ENCODE data around the gene GDI2. TPM values are rescaled to one million over a fixed set of nuclear protein-coding genes. Genes with fewer than 3 reads are reported as not detected.

The GDI2 gene
- total RNA-seq: 100 to 1,000 TPM; 179 to 185 TPM

DNA sequence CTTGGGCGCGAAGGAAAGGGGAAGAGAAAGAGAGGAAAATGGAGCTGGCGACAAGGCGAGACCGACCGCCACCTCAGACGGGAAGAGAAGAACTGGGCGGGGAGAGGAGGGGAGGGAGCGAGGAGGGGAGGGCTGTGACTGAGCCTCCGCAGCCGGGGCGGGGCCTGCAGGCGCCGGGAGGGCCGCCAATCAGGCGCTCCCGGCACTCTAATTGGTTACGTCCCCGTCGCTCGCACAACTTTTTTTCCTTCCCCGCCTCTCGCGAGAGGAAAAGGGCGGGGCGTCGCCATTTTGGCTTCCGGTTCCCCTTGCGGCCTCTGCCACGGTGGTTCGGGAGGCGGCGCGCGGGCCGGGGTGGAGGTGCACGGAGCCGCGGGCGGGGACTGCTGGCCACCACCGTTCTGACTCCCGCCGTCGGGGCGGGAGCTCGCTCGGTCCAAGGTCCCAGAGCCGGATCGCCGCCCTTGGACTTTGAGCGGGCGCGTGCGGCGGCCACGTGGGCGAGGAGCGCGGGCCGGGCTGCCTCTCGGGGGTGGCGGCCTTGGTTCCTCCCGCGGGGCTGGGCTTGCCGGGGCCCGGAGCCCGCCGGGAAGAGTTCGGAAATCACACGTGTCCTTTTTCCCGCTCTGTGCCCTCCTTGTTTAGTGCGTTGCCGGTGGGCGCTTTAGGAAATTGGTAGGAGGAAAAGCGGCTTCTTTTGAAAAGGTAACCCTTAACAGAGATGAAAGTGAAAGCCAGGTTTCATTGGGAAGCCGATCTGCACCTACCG is at the start of gene GDI2:
GDI2 (minus strand) TSS at position 94 of the 769 bp plus-strand sequence. CDS start 176 bp downstream, outside the sequence.
- Histone ChIP-seq H3K4me1 (peaks cover 46% of the 10 kb centered on the region), H3K36me3 (replicated peaks in 1 of 2; ENCODE audit: insufficient read depth in 1 of 2, low read depth in 2 of 2) (no peaks in the 10 kb centered on the region), H3K4me3 (peak within 1 kb of the TSS; percentile 71 to 92), H3K9me3 (no peaks in the 10 kb centered on the region), H3K27ac (peak within 1 kb of the TSS; percentile 74 to 100 (median 98)), H3K27me3 (no peaks in the 10 kb centered on the region)
- ATAC-seq (peak; percentile 96), DNase-seq (peak; percentile 96 to 97 (median 96))
- intact Hi-C loops (cut with DNase I): no loop called here
- TF ChIP-seq, protein P1, sequence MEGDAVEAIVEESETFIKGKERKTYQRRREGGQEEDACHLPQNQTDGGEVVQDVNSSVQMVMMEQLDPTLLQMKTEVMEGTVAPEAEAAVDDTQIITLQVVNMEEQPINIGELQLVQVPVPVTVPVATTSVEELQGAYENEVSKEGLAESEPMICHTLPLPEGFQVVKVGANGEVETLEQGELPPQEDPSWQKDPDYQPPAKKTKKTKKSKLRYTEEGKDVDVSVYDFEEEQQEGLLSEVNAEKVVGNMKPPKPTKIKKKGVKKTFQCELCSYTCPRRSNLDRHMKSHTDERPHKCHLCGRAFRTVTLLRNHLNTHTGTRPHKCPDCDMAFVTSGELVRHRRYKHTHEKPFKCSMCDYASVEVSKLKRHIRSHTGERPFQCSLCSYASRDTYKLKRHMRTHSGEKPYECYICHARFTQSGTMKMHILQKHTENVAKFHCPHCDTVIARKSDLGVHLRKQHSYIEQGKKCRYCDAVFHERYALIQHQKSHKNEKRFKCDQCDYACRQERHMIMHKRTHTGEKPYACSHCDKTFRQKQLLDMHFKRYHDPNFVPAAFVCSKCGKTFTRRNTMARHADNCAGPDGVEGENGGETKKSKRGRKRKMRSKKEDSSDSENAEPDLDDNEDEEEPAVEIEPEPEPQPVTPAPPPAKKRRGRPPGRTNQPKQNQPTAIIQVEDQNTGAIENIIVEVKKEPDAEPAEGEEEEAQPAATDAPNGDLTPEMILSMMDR (IDR thresholded peaks at IDR 0.05): peak in 1 of 7 experiments; percentile 12
- peak; percentile 75 to 99 (median 98) for TF ChIP-seq POLR2A (IDR thresholded peaks at IDR 0.05)
- 0 to 1% methylated on average over 24 to 72 of the region's 77 CpGs for WGBS, 2 donors

DNA sequence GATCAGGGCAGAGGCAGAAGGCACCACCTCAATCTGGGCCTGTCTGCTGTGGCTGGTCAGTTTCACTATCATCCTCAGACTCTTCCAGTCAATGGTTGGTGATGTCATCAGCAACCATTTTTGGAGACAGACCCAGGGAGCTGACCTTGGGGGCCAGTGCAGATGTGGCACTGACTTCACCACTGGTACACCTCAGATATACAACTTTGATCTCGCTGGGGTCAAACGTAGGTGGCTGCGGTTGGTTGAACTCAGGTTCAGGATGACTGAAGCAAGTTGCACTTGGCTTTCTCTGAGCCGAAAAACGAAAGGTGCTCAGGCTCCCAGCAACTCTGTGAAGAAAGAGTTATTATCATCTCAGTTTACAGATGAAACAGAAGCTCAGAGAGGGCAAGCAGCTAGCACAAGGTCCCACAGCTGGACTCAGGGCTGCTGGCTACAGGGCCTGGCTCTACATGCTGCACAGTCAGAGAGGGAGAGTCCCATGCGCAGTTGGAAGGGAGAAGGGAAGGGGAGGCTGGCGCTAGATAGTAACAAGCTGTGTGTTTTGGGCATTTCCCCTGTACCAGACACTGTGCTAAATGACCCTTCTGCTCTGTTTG is 49.2 kb upstream of the GDI2 start:
- TF ChIP-seq, protein P1 (IDR thresholded peaks at IDR 0.05): no peak
- TF ChIP-seq POLR2A (IDR thresholded peaks at IDR 0.05): no peak
- DNase-seq (no peak), ATAC-seq (no peak)
- Histone ChIP-seq H3K4me1 (no peaks in the 10 kb centered on the region), H3K27me3 (no peaks in the 10 kb centered on the region), H3K36me3 (replicated peaks in 1 of 2; ENCODE audit: insufficient read depth in 1 of 2, low read depth in 2 of 2) (no peaks in the 10 kb centered on the region), H3K27ac (no peak overlapping the region), H3K4me3 (no peak overlapping the region), H3K9me3 (no peaks in the 10 kb centered on the region)
- 91 to 93% methylated on average over 3 to 7 of the region's 7 CpGs for WGBS, 2 donors
- intact Hi-C loops (cut with DNase I): no loop called here

- Histone ChIP-seq H3K4me3 (no peak overlapping the region), H3K36me3 (replicated peaks in 1 of 2; ENCODE audit: insufficient read depth in 1 of 2, low read depth in 2 of 2) (no peaks in the 10 kb centered on the region), H3K9me3 (no peaks in the 10 kb centered on the region), H3K27ac (no peak overlapping the region), H3K27me3 (no peaks in the 10 kb centered on the region), H3K4me1 (no peaks in the 10 kb centered on the region)
- TF ChIP-seq POLR2A (IDR thresholded peaks at IDR 0.05): no peak
- TF ChIP-seq, protein P1 (IDR thresholded peaks at IDR 0.05): no peak
- WGBS, 2 donors: 77 to 88% methylated on average over 4 to 7 of the region's 7 CpGs
- intact Hi-C loops (cut with DNase I): no loop called here
- ATAC-seq (no peak), DNase-seq (no peak)
Observed at GRCh38 chr10:5860066-5860465, 46.8 kb upstream of the GDI2 start.

DNA sequence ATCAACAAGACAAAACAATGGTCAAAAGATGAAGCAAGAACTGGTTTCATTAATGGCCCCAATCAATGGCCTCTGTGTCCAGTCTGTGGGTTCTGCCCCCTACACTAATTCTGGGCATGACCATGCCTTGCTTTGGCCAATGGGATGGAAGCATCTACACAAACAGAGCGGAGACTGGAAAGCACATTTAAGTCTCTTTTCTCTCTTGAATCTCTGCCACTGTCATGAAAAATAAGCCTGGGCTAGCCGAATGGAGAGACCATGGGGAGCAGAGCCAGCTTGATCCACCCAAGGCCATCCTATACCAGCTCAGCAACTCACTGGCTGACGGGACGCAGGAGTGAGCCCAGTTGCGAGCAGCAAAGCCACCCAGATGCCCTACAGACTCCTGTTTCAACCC is 45.6 kb upstream of the GDI2 start:
- no peak overlapping the region for H3K4me3 ChIP-seq
- TF ChIP-seq POLR2A (IDR thresholded peaks at IDR 0.05): no peak
- TF ChIP-seq, protein P1 (IDR thresholded peaks at IDR 0.05): no peak
- no peaks in the 10 kb centered on the region for H3K9me3 ChIP-seq
- DNase-seq (no peak), ATAC-seq (no peak)
- intact Hi-C loops (cut with DNase I): no loop called here
- H3K36me3 ChIP-seq (replicated peaks in 1 of 2; ENCODE audit: insufficient read depth in 1 of 2, low read depth in 2 of 2): no peaks in the 10 kb centered on the region
- H3K27ac ChIP-seq: no peak overlapping the region
- H3K4me1 ChIP-seq: no peaks in the 10 kb centered on the region
- 87 to 91% methylated on average over 5 of the region's 5 CpGs for WGBS, 2 donors
- no peaks in the 10 kb centered on the region for H3K27me3 ChIP-seq

All from body of pancreas (tissue), 4 donors.